BLaER1 treated with 17β-estradiol and CSF1 and Interleukin-3, amounts not matched to agents 10 nM and 100 nM (cell line): ENCODE measurements around the gene SLC26A11.

ENCODE experiments used
- H3K27ac ChIP-seq, 11 experiments: shearing (Covaris generic); formaldehyde crosslinking; 2 replicates each; pipeline ENCODE4 v1.8.1; 2022
- H3K27me3 ChIP-seq, 11 experiments: shearing (Covaris generic); formaldehyde crosslinking; 2 replicates each; pipeline ENCODE4 v1.8.1; 2022
- H3K36me3 ChIP-seq, 11 experiments: shearing (Covaris generic); formaldehyde crosslinking; 2 replicates each; pipeline ENCODE4 v1.8.1; 2022
- H3K4me1 ChIP-seq, 10 experiments: shearing (Covaris generic); formaldehyde crosslinking; 2 replicates each; pipeline ENCODE4 v1.8.1; 2022
- H3K4me2 ChIP-seq, 11 experiments: shearing (Covaris generic); formaldehyde crosslinking; 2 replicates each; pipeline ENCODE4 v1.8.1; 2022
- H3K4me3 ChIP-seq, 10 experiments: shearing (Covaris generic); formaldehyde crosslinking; 2 replicates each; pipeline ENCODE4 v1.8.1; 2022
- H3K9ac ChIP-seq, 11 experiments: shearing (Covaris generic); formaldehyde crosslinking; 2 replicates each; pipeline ENCODE4 v1.8.1; 2022
- H3K9me3 ChIP-seq, 11 experiments: shearing (Covaris generic); formaldehyde crosslinking; replicated peaks in 1 of 11; 2 replicates each; pipeline ENCODE4 v1.8.1; 2022
- H4K20me1 ChIP-seq, 11 experiments: shearing (Covaris generic); formaldehyde crosslinking; 2 replicates each; pipeline ENCODE4 v1.8.1; 2022
- Cebpa-rat ChIP-seq, 11 experiments: shearing (Covaris generic); IDR thresholded peaks; 2 replicates each; pipeline ENCODE4 v1.8.1; 2022

The SLC26A11 gene

DNA sequence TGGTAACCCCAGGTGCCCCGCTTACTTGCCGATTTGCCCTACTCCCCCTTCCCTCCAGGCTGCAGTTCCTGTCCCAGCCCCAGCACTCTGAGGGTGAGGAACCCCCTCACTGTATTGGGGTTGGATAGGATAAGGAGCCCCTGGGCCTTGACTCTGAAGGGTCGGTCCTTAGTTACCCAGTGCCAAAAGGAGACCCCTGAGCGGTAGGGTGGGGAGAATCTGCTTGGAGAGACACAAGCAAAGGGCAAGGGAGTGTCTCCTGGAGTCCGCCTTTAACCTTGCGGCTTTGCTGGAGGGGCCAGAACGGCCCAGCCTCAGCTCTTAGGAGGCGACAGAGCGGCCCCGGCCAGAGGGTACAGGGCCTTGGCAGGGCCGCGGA is 37.4 kb upstream of the SLC26A11 start:
- Histone ChIP-seq H3K27ac (no peak overlapping the region), H4K20me1 (no peaks in the 10 kb centered on the region; a peak in 1 of 22 replicates), H3K4me3 (no peak overlapping the region), H3K9me3 (no peaks in the 10 kb centered on the region), H3K9ac (no peak overlapping the region), H3K4me2 (no peak overlapping the region), H3K27me3 (no peaks in the 10 kb centered on the region; a peak in 1 of 22 replicates), H3K36me3 (no peaks in the 10 kb centered on the region), H3K4me1 (peaks cover 6 to 20% (median 13%) of the 10 kb centered on the region in 10 experiments)
- no peak for TF ChIP-seq Cebpa-rat (IDR thresholded peaks at IDR 0.05)

DNA sequence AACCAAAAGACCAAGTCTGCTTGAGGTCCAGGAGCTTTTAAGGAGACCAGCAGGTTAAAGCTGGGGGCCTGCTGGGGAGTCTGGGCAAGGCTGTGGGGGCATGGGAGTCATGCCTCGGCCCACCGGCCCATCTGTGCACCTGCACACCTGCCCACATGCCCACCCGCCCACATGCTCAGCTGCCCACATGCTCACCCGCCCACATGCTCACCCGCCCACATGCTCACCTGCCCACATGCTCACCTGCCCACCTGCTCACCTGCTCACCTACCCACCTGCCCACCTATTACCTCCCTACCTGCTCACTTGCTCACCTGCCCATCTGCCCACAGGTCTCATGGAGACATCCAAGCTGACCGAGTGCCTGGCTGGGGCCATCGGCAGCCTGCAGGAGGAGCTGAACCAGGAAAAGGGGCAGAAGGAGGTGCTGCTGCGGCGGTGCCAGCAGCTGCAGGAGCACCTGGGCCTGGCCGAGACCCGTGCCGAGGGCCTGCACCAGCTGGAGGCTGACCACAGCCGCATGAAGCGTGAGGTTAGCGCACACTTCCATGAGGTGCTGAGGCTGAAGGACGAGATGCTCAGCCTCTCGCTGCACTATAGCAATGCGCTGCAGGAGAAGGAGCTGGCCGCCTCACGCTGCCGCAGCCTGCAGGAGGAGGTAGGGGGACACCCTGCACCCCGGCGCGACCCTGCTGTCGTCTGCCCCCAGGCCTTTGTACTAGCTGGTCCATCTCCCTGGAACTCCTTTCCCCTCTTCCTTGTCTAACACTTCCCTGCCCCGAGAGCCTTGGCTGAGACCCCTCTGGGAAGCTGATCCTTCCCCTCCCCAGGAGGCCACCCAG is 36.4 kb upstream of the SLC26A11 start:
- TF ChIP-seq Cebpa-rat (IDR thresholded peaks at IDR 0.05), result no peak
- no peak overlapping the region for H3K4me3 ChIP-seq
- H3K27me3 ChIP-seq, result peaks cover 0 to 3% (median 0%) of the 10 kb centered on the region in 11 experiments; a peak in 2 of 22 replicates
- no peaks in the 10 kb centered on the region for H3K36me3 ChIP-seq
- no peak overlapping the region for H3K4me2 ChIP-seq
- H3K4me1 ChIP-seq, result peaks cover 16 to 29% (median 22%) of the 10 kb centered on the region in 10 experiments
- H3K9me3 ChIP-seq, result no peaks in the 10 kb centered on the region
- no peaks in the 10 kb centered on the region for H4K20me1 ChIP-seq
- H3K27ac ChIP-seq, result no peak overlapping the region
- no peak overlapping the region for H3K9ac ChIP-seq

GRCh38 chr17:80184423-80184714 is 35.9 kb upstream of the SLC26A11 start:
- no peak overlapping the region for H3K9ac ChIP-seq
- no peak overlapping the region for H3K27ac ChIP-seq
- no peaks in the 10 kb centered on the region for H3K9me3 ChIP-seq
- TF ChIP-seq Cebpa-rat (IDR thresholded peaks at IDR 0.05), result no peak
- H3K36me3 ChIP-seq, result no peaks in the 10 kb centered on the region
- H3K27me3 ChIP-seq, result peaks cover 0 to 8% (median 5%) of the 10 kb centered on the region in 11 experiments; a peak in 10 of 22 replicates
- H4K20me1 ChIP-seq, result no peaks in the 10 kb centered on the region
- H3K4me3 ChIP-seq, result no peak overlapping the region
- H3K4me1 ChIP-seq, result peaks cover 16 to 29% (median 22%) of the 10 kb centered on the region in 10 experiments
- no peak overlapping the region for H3K4me2 ChIP-seq

GRCh38 chr17:80185968-80186367 is 34.3 kb upstream of the SLC26A11 start:
- H3K4me1 ChIP-seq, result peaks cover 16 to 32% (median 25%) of the 10 kb centered on the region in 10 experiments
- no peak overlapping the region for H3K27ac ChIP-seq
- no peak overlapping the region for H3K9ac ChIP-seq
- peak overlapping the region in 4 of 11 experiments; percentile 18 to 49 (median 34); a peak in 2 of 22 replicates for H3K4me2 ChIP-seq
- no peaks in the 10 kb centered on the region for H3K9me3 ChIP-seq
- H3K36me3 ChIP-seq, result no peaks in the 10 kb centered on the region
- no peak for TF ChIP-seq Cebpa-rat (IDR thresholded peaks at IDR 0.05)
- H4K20me1 ChIP-seq, result no peaks in the 10 kb centered on the region
- no peak overlapping the region for H3K4me3 ChIP-seq
- H3K27me3 ChIP-seq, result peaks cover 0 to 16% (median 11%) of the 10 kb centered on the region in 11 experiments; a peak in 12 of 22 replicates

GRCh38 chr17:80187090-80187489 is 33.1 kb upstream of the SLC26A11 start:
- Histone ChIP-seq H3K27me3 (peaks cover 0 to 23% (median 14%) of the 10 kb centered on the region in 11 experiments; a peak in 13 of 22 replicates), H4K20me1 (no peaks in the 10 kb centered on the region), H3K4me2 (peak overlapping the region; percentile 41 to 63 (median 49); a peak in 19 of 22 replicates), H3K36me3 (no peaks in the 10 kb centered on the region), H3K27ac (peak overlapping the region in 1 of 11 experiments; percentile 22; a peak in 2 of 22 replicates), H3K4me3 (no peak overlapping the region), H3K9me3 (no peaks in the 10 kb centered on the region), H3K9ac (no peak overlapping the region), H3K4me1 (peaks cover 23 to 41% (median 32%) of the 10 kb centered on the region in 10 experiments)
- no peak for TF ChIP-seq Cebpa-rat (IDR thresholded peaks at IDR 0.05)

DNA sequence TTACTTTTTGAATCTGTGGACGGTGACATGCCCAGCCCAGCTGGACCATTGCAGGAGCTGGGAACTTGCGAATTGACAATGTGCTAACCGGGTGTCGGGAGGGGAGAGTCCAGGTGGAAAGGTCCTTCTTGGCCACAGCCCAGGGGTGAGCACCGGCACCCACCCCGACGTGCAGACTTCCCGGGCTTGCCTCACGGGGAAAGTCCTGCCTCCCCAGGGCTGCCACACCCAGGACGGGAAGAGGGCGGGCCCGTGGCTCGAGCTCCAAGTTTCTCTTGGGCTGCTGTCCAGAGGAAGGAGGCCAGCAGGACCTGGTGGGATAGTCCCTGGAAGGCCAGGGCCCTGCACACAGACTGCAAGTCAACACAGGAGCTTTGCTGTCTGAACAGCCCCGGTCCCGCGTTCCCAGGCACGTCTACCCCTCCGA is 32.7 kb upstream of the SLC26A11 start:
- H4K20me1 ChIP-seq, result no peaks in the 10 kb centered on the region
- H3K27me3 ChIP-seq, result peaks cover 0 to 24% (median 16%) of the 10 kb centered on the region in 11 experiments; a peak in 13 of 22 replicates
- no peaks in the 10 kb centered on the region for H3K9me3 ChIP-seq
- H3K4me1 ChIP-seq, result peaks cover 23 to 45% (median 33%) of the 10 kb centered on the region in 10 experiments
- no peak overlapping the region for H3K4me3 ChIP-seq
- peak overlapping the region; percentile 41 to 63 (median 49) for H3K4me2 ChIP-seq
- no peak overlapping the region for H3K9ac ChIP-seq
- H3K27ac ChIP-seq, result peak overlapping the region in 3 of 11 experiments; percentile 1 to 35 (median 22); a peak in 3 of 22 replicates
- TF ChIP-seq Cebpa-rat (IDR thresholded peaks at IDR 0.05), result no peak
- no peaks in the 10 kb centered on the region for H3K36me3 ChIP-seq

GRCh38 chr17:80189611-80190010 is 30.6 kb upstream of the SLC26A11 start:
- no peaks in the 10 kb centered on the region for H3K36me3 ChIP-seq

DNA sequence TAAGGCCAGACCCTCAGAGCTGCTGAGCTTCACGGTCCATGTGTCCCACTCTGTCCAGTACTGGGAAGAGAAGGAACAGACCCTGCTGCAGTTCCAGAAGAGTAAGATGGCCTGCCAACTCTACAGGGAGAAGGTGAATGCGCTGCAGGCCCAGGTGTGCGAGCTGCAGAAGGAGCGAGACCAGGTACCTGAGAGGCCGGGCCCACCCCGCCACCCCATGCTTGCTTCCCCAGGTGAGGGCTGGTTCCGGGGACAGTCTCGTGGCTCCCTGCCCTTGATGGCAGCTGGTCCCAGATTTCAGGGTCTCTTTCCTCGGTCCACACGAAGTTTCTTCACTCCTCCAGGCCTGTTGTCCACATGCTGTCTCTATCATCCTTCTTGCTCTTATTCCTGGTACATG is 29.5 kb upstream of the SLC26A11 start:
- no peak for TF ChIP-seq Cebpa-rat (IDR thresholded peaks at IDR 0.05)
- Histone ChIP-seq H3K36me3 (no peaks in the 10 kb centered on the region), H3K9me3 (peaks cover 0 to 7% (median 0%) of the 10 kb centered on the region in 11 experiments; a peak in 3 of 22 replicates), H3K27me3 (peaks cover 0 to 28% (median 16%) of the 10 kb centered on the region in 11 experiments; a peak in 13 of 22 replicates), H3K4me2 (no peak overlapping the region), H3K4me3 (no peak overlapping the region), H3K4me1 (peaks cover 23 to 45% (median 33%) of the 10 kb centered on the region in 10 experiments), H3K9ac (no peak overlapping the region), H3K27ac (no peak overlapping the region), H4K20me1 (0 out of 22 replicates have a peak, but pooled peaks cover 0 to 4% (median 0%) of the 10 kb centered on the region in 11 experiments)

More at GRCh38 chr17:80189611-80190010, 30.6 kb upstream of the SLC26A11 start:
- Histone ChIP-seq H3K9ac (no peak overlapping the region; a peak in 1 of 22 replicates), H3K27ac (no peak overlapping the region), H4K20me1 (no peaks in the 10 kb centered on the region), H3K4me3 (no peak overlapping the region), H3K9me3 (peaks cover 0 to 5% (median 0%) of the 10 kb centered on the region in 11 experiments; a peak in 3 of 22 replicates), H3K4me1 (peaks cover 23 to 45% (median 33%) of the 10 kb centered on the region in 10 experiments), H3K27me3 (peaks cover 0 to 28% (median 16%) of the 10 kb centered on the region in 11 experiments; a peak in 13 of 22 replicates), H3K4me2 (peak overlapping the region in 5 of 11 experiments; percentile 3 to 26 (median 18); a peak in 2 of 22 replicates)
- TF ChIP-seq Cebpa-rat (IDR thresholded peaks at IDR 0.05), result no peak

GRCh38 chr17:80191192-80191591 is 29.0 kb upstream of the SLC26A11 start:
- Histone ChIP-seq H3K9me3 (peaks cover 0 to 7% (median 0%) of the 10 kb centered on the region in 11 experiments; a peak in 3 of 22 replicates), H3K4me1 (peaks cover 21 to 44% (median 33%) of the 10 kb centered on the region in 10 experiments), H3K4me3 (no peak overlapping the region), H3K9ac (no peak overlapping the region), H3K36me3 (no peaks in the 10 kb centered on the region), H3K27me3 (peaks cover 0 to 28% (median 16%) of the 10 kb centered on the region in 11 experiments; a peak in 13 of 22 replicates), H3K27ac (no peak overlapping the region), H4K20me1 (0 out of 22 replicates have a peak, but pooled peaks cover 0 to 6% (median 0%) of the 10 kb centered on the region in 11 experiments), H3K4me2 (peak overlapping the region in 9 of 11 experiments; percentile 3 to 55 (median 43); a peak in 14 of 22 replicates)
- TF ChIP-seq Cebpa-rat (IDR thresholded peaks at IDR 0.05), result no peak
